ENCODE results near the gene FOXM1. TPM values are rescaled to one million over a fixed set of nuclear protein-coding genes. Genes with fewer than 3 reads are reported as not detected.

Gene FOXM1
- total and polyA plus RNA-seq, 10 of the 15 experiments (the other 5 are each of a cell fraction or from before 2014, with no cell fraction given): 15.1 to 63.2 (median 34.2) TPM

GRCh38 chr12:2813214-2814185 is 63.5 kb downstream of the FOXM1 start:
- Histone ChIP-seq H2AFZ (ENCODE audit: control insufficient read depth, low read depth, low read length) (peak overlapping the region; percentile 90; the same call in 1 of the 2 replicates), H3K79me2 (ENCODE audit: control insufficient read depth, insufficient read depth, low read length) (peaks cover 18% of the 10 kb centered on the region), H3K4me3 (peak overlapping the region; percentile 89), H3K9me3 (replicated peaks; ENCODE audit: control insufficient read depth, insufficient read depth, low read length) (no peaks in the 10 kb centered on the region), H3K9ac (ENCODE audit: control insufficient read depth, insufficient read depth, low read length) (peak overlapping the region; percentile 78), H3K4me1 (ENCODE audit: control insufficient read depth, insufficient read depth, low read length) (no peaks in the 10 kb centered on the region), H4K20me1 (ENCODE audit: control insufficient read depth, insufficient read depth) (no peaks in the 10 kb centered on the region), H3K4me2 (ENCODE audit: control insufficient read depth, insufficient read depth) (peak overlapping the region; percentile 80), H3K27ac (ENCODE audit: control insufficient read depth, insufficient read depth) (peak overlapping the region; percentile 84), H3K36me3 (ENCODE audit: control insufficient read depth in 2 of 2, insufficient read depth in 2 of 2, low read length in 1 of 2) (peaks cover 0 to 5% of the 10 kb centered on the region in 2 experiments; a peak in 1 of 4 replicates), H3K27me3 (replicated peaks in 1 of 2; ENCODE audit: control insufficient read depth in 2 of 2, insufficient read depth in 2 of 2, low read length in 1 of 2) (no peaks in the 10 kb centered on the region)
- SMC1A ChIA-PET (ENCODE audit: uncharacterized antibody, unreplicated experiment): interaction anchor here (0.5 to 2.3 kb wide), 9 partner anchors 16 to 131 kb away, joined by 3 to 10 read pairs (median 3); no protein-coding TSS in a partner anchor
- intact Hi-C loops (cut with micrococcal nuclease; ENCODE audit: unreplicated experiment): loop anchor here (2.0 kb wide), 1 partner anchor 63 kb away; the partner anchor contains the start of genes FOXM1 and RHNO1
- in situ Hi-C loops (cut with MboI): no loop called here
- RAD21 ChIA-PET (ENCODE audit: unreplicated experiment): interaction anchor here (1.1 to 1.8 kb wide), 4 partner anchors 17 to 28 kb away, joined by 3 to 13 read pairs (median 4); partner anchors contain the start of gene FKBP4
- POLR2A ChIA-PET: interaction anchor here (0.5 to 2.1 kb wide), 5 partner anchors 9 to 54 kb away, joined by 3 to 12 read pairs (median 4); no protein-coding TSS in a partner anchor
- CTCF ChIA-PET: interaction anchor here (0.7 to 3.9 kb wide), 12 partner anchors 9 to 173 kb away, joined by 3 to 25 read pairs (median 4); no protein-coding TSS in a partner anchor
- ATAC-seq: peak; percentile 82
- WGBS (ENCODE audit: insufficient coverage, insufficient replicate concordance, low lambda C conversion rate, missing lambda C conversion rate): 13% methylated on average over 10 of the region's 10 CpGs
- no TSS peak for BruUV-seq (replicated peaks)
- FAIRE-seq: no peak
- DNase-seq (ENCODE audit: low read depth, low spot score): no peak
- TF ChIP-seq STAT3 (IDR thresholded peaks at IDR 0.05; ENCODE audit: low read depth, low read length) (no peak), EP300 (IDR thresholded peaks at IDR 0.05; ENCODE audit: borderline replicate concordance in 1 of 2, control insufficient read depth in 1 of 2, low read depth in 2 of 2, low read length in 2 of 2) (no peak), ZZZ3 (IDR thresholded peaks at IDR 0.05; ENCODE audit: control insufficient read depth, insufficient read length, low read depth) (no peak), FOXK2 (IDR thresholded peaks at IDR 0.05) (no peak), SRF (IDR thresholded peaks at IDR 0.05; ENCODE audit: low read depth in 2 of 2, low read length in 2 of 2) (peak in 1 of 2 experiments; percentile 59; a peak in 1 of 4 replicates), CBX3 (IDR thresholded peaks at IDR 0.05; ENCODE audit: borderline replicate concordance, low read depth) (no peak), NR2F1 (conservative IDR thresholded peaks at IDR 0.05) (no peak), HDAC2 (IDR thresholded peaks at IDR 0.05) (no peak), NR2C1 (IDR thresholded peaks at IDR 0.05) (no peak), CREM (IDR thresholded peaks at IDR 0.05; ENCODE audit: low read depth) (no peak), ZNF622 (IDR thresholded peaks at IDR 0.05) (no peak), HSF1 (IDR thresholded peaks at IDR 0.05; ENCODE audit: low read depth, low read length) (no peak), RB1 (IDR thresholded peaks at IDR 0.05; ENCODE audit: borderline replicate concordance) (no peak), RAD51 (IDR thresholded peaks at IDR 0.05) (no peak), EGR1 (IDR thresholded peaks at IDR 0.05; ENCODE audit: borderline replicate concordance in 1 of 2, low read depth in 2 of 2, low read length in 2 of 2) (no peak), SMC3 (IDR thresholded peaks at IDR 0.05; ENCODE audit: borderline replicate concordance, low read length) (peak; percentile 65; the same call in 1 of the 2 replicates), SUPT20H (IDR thresholded peaks at IDR 0.05; ENCODE audit: borderline replicate concordance, control insufficient read depth, low read depth, low read length) (no peak), SMAD1 (IDR thresholded peaks at IDR 0.05; ENCODE audit: low read depth, partially characterized antibody) (peak; percentile 9)

Data from GM12878 (cell line).